22Rv1 (cell line): ENCODE measurements around the gene H6PD.

ENCODE experiments used
- CTCF ChIP-seq: fragments of 450-650 bp; IDR thresholded peaks from 2 replicates; pipeline ENCODE4 v1.5.1; 2017; ENCODE audit warnings: mild to moderate bottlenecking
- ZFX ChIP-seq: fragments of 450-650 bp; IDR thresholded peaks from 2 replicates; pipeline ENCODE4 v1.6.1; 2017; ENCODE audit warnings: antibody characterized with exemption, borderline replicate concordance

DNA sequence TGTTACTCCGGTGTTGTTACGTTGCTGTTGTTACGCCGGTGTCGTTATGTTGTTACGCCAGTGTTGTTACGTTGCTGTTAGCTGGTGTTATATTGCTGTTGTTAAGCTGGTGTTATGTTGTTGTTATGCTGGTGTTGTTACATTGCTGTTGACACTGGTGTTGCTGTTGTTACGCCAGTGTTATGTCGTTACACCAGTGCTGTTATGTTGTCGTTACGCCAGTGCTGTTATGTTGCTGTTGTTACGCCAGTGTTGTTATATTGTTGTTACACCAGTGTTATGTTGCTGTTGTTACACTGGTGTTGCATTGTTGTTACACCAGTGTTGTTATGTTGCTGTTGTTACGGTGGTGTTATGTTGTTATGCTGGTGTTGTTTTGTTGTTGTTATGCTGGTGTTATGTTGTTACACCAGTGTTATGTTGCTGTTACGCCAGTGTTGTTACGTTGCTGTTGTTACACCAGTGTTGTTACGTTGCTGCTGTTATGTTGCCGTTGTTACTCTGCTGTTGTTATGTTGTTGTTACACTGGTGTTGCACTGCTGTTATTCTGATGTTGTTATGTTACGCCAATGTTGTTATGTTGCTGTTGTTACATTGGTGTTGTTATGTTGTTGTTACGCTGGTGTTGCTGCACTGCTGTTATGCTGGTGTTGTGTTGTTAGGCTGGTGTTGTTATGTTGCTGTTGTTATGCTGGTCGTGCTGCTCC, 25.6 kb downstream of the H6PD start:
- TF ChIP-seq CTCF (no peak), ZFX (no peak)
